D721Med (cell line): ENCODE results near the gene ATP6V0E2.

Experiments
- DNase-seq: peaks from one replicate; pipeline ENCODE4 v3.0.0; 2011; ENCODE audit warnings: low spot score; ENCODE audit not compliant: insufficient read length
- FAIRE-seq: peaks from 2 replicates; lab custom pipeline; 2011; peaks lifted over from hg19 to GRCh38; lab: Jason Lieb, UNC
- CTCF ChIP-seq: IDR thresholded peaks from 2 replicates; pipeline ENCODE4 v1.5.1; 2012; ENCODE audit warnings: mild to moderate bottlenecking, control low read depth; ENCODE audit not compliant: insufficient read depth; ENCODE audit errors: missing control alignments

Gene ATP6V0E2

GRCh38 chr7:149839933-149840332 lies 33.8 kb upstream of the ATP6V0E2 start:
- no peak for FAIRE-seq
- no peak for TF ChIP-seq CTCF
- no peak for DNase-seq

DNA sequence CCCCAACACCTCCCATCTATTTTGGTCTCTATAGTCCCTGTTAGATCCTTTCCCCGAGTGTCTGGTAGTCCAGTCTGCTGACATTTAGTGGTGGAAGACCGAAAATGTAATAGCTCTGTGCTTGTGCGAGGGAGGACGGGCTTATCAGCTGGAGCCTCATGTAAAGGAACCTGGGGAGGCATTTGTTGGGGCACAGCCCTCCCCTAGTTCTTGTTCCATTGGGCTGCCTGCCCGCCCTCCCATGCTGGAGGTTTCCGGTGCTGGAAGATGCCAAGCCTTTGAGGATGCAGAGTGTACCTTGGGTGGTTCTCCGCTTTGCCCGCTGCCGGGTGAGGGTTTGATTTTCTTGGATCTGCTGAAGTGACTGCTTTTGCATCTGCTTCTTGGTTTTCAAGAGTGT lies 30.2 kb upstream of the ATP6V0E2 start:
- TF ChIP-seq CTCF: no peak
- FAIRE-seq (no peak), DNase-seq (no peak)

- DNase-seq: no peak
- no peak for FAIRE-seq
- TF ChIP-seq CTCF: no peak
These were observed 29.3 kb upstream of the ATP6V0E2 start for GRCh38 chr7:149844445-149844844.

GRCh38 chr7:149845257-149845980 lies 28.4 kb upstream of the ATP6V0E2 start:
- no peak for FAIRE-seq
- no peak for DNase-seq
- no peak for TF ChIP-seq CTCF

GRCh38 chr7:149846021-149846420 lies 27.7 kb upstream of the ATP6V0E2 start:
- FAIRE-seq (no peak), DNase-seq (no peak)
- no peak for TF ChIP-seq CTCF

GRCh38 chr7:149846436-149847046 lies 27.2 kb upstream of the ATP6V0E2 start:
- TF ChIP-seq CTCF: no peak
- FAIRE-seq: no peak
- DNase-seq: no peak

DNA sequence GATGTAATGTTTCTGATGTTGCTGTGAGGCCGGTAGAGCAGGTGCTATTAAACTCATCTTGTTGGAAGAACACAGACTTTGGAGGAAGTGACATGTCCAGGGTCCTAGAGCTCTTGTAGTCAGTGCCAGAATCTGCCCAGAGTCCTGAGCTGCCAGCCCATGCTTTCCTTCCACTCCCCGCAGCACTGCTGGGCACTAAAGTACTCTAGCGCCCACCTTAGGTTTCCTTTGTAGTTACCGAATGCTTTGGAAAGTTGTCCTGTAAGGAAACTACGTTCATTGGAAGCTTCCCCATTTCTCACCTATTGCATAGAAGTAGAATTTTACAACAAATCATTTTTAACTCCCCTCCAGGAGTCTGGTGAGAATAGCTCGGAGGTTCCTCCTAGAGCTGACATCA lies 24.6 kb upstream of the ATP6V0E2 start:
- DNase-seq (no peak), FAIRE-seq (no peak)
- peak; percentile 21 for TF ChIP-seq CTCF
